ENCODE results near the gene EIF5AL1.

Gene EIF5AL1

DNA sequence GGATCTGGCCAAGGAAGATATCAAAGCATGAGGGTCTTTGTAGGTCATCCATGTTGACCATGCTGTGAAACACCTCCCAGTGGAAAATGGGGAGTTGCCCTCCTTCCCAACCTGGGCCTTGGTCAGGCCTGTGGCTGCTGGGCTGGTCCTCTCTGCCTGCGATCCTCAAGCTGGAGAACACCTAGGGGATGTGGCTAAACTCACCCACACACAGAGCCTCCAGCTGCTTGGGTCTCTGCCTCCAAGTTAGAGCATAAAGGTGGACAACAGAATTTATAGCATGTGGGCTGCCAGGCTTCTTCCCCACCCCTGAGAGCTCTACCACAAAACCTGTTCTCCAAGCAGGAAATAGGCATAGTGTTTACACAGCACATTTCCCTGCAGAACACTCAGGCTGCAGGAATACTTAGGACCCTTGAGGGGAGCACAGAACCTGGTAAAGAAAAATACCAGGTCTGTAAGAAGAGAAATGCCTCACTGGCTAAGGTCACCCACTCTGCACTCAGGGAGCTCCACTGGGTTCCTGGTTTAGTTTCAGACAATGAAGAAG is 47.9 kb downstream of the EIF5AL1 start, which contains the start of gene SFTPA2:
SFTPA2 (minus strand) TSS at position 248 of the 550 bp plus-strand sequence. CDS start 924 bp downstream, outside the sequence.
- TF ChIP-seq, protein P1, sequence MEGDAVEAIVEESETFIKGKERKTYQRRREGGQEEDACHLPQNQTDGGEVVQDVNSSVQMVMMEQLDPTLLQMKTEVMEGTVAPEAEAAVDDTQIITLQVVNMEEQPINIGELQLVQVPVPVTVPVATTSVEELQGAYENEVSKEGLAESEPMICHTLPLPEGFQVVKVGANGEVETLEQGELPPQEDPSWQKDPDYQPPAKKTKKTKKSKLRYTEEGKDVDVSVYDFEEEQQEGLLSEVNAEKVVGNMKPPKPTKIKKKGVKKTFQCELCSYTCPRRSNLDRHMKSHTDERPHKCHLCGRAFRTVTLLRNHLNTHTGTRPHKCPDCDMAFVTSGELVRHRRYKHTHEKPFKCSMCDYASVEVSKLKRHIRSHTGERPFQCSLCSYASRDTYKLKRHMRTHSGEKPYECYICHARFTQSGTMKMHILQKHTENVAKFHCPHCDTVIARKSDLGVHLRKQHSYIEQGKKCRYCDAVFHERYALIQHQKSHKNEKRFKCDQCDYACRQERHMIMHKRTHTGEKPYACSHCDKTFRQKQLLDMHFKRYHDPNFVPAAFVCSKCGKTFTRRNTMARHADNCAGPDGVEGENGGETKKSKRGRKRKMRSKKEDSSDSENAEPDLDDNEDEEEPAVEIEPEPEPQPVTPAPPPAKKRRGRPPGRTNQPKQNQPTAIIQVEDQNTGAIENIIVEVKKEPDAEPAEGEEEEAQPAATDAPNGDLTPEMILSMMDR (conservative IDR thresholded peaks at IDR 0.05): no peak
- peak within 1 kb of the TSS; percentile 86 for H3K27ac ChIP-seq

DNA sequence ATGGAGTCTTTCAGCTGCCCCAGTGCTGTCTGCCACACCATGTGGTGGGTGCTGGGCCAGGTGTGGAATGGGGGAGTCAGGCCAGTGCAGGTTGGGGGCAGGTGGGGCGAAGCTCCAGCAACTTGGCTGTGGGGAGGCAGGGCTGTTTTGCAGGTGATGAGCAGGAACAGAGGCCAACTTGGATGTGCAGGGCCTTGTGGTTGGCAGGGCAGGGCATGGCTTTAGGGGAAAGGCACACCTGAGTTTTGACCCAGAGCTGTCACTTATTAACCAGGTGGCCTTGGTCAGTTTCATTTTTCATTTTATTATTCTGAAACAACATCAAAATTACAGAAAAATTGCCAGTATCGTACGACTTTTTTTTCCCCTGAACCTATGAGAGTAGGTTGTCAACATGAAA is 48.9 kb downstream of the EIF5AL1 start:
- TF ChIP-seq, protein P1 (conservative IDR thresholded peaks at IDR 0.05): no peak
- H3K27ac ChIP-seq: peak overlapping the region; percentile 86

DNA sequence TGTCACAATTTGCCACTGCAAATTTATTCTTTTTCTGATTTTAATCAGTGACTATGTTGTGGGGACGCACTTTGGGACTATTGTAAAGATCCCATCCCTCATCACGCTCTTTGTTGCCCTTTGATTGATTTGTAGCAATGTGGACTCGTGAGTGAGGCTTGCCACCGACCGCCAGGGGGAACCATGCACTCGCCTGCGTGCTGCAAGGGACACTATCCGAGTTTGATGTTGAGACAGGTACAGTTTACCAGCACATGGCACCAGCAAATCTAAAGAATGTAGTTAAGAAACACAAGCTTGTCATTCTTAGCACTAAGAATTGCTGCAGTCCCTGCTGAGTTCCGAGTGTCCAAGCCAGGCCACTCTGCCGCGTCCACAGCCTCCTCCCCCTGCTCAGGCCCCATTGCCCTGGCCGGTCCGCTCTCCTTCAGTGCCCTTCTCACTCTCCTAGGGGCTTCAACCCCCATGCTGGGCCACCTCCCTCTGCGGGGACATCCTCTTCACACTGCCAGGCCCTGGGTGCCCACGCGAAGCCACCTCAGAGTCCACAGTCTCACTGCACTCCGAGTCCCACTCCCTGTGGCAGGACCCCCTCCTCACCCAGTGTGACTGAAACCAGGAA is 49.9 kb downstream of the EIF5AL1 start:
- TF ChIP-seq, protein P1 (conservative IDR thresholded peaks at IDR 0.05): peak; percentile 93
- H3K27ac ChIP-seq: peak overlapping the region; percentile 86; the same call in 1 of the 2 replicates

DNA sequence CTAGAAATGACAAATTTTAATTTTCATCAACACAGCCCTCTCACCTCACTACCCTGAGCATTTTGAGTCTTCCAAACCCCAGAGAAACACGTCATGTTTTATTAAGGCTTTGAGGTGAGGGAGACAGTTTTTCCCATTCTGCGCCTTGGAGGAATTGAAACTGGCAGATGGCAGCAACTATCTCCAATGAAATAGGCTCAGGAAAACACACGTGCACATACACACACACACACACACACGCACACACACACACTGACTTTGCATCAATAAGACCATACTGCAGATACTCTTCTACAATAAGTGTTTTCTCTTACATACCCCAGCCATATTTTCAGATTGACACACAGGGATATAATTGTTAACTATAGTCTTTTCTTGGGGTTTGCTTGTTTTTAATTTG is 51.1 kb downstream of the EIF5AL1 start:
- H3K27ac ChIP-seq: no peak overlapping the region
- TF ChIP-seq, protein P1 (conservative IDR thresholded peaks at IDR 0.05): no peak

Measured in VCaP (cell line).